ENCODE measurements around the gene RARA.
"Not testable (repeated sequence)": the region's sequence is repeated elsewhere in the genome, so short reads cannot be mapped to it uniquely, and the experiment has no call there.

RARA gene

GRCh38 chr17:40374821-40375498, 66.0 kb downstream of the RARA start:
- no peak for DNase-seq (ENCODE audit: low read depth in 2 of 2)

DNA sequence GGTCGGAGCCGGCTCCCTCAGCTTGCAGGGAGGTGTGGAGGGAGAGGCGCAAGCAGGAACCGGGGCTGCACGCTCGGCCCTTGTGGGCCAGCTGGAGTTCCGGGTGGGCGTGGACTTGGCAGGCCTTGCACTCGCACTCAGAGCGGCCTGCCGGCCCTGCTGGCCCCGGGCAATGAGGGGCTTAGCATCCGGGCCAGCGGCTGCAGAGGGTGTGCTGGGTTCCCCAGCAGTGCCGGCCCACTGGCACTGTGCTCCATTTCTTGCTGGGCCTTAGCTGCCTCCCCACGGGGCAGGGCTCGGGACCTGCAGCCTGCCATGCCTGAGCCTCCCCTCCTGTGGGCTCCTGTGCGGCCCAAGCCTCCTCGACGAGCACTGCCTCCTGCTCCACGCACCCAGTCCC, 66.8 kb downstream of the RARA start:
- DNase-seq (ENCODE audit: low read depth in 2 of 2): not testable (repeated sequence)

- not testable (repeated sequence) for DNase-seq (ENCODE audit: low read depth in 2 of 2)
These were observed 67.6 kb downstream of the RARA start for GRCh38 chr17:40376541-40376940.

GRCh38 chr17:40377832-40378231, 68.9 kb downstream of the RARA start:
- no peak for DNase-seq (ENCODE audit: low read depth in 2 of 2)

- DNase-seq (ENCODE audit: low read depth in 2 of 2): no peak
These were observed 70.0 kb downstream of the RARA start for GRCh38 chr17:40378966-40379365.

GRCh38 chr17:40382251-40382650, 73.3 kb downstream of the RARA start:
- DNase-seq (ENCODE audit: low read depth in 2 of 2): no peak

DNA sequence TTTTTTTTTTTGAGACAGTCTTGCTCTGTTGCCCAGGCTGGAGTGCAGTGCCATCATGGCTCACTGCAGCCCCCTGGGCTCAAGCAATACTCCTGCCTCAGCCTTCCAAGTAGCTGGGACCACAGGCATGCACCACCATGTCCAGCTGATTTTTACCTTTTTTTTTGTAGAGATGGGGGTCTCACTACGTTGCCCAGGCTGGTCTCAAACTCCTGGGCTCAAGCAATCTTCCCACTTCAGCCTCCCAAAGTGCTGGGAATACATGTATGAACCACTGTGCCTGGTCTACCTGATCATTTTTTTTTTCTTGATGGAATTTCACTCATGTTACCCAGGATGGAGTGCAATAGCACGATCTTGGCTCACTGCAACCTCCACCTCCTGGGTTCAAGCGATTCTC, 77.6 kb downstream of the RARA start:
- not testable (repeated sequence) for DNase-seq (ENCODE audit: low read depth in 2 of 2)

DNA sequence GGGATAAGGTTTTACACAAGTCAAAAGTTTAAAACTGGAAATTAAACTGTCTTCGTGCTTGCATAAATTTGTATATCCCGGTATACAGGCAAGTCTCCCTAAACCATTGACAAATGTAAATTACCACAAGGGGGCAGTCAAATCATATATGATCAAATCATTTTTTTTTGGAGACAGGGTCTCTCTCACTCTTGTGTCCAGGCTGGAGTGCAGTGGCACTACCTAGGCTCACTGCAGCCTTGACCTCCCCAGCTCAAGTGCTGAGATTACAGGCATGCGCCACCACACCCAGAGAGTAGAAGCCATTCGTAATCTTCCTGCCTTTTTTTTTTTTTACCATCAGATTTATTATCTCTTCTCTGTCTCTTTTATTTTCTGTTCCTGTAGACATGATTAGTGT, 90.2 kb downstream of the RARA start:
- DNase-seq (ENCODE audit: low read depth in 2 of 2): no peak

GRCh38 chr17:40402668-40403067, 93.7 kb downstream of the RARA start:
- DNase-seq (ENCODE audit: low read depth in 2 of 2): no peak

DNA sequence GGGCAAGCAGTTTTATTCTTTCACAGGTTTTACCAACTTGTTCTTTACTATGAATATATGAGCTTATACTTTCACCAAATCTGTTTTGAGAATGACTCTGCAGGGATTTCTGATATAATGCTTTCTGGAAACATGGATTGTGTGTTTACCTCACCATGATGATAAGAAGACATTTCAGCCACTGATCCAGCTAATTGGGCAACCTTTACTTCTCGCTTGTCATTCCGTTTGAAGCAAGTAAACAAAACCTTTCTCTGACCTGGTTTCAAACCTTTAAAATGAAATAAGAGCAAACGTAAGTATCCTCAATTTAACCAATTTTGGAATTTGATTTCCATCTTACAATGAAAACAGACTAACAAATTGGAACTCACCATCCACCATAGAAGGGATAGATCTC, 95.0 kb downstream of the RARA start:
- DNase-seq (ENCODE audit: low read depth in 2 of 2): no peak
